Thyroid gland (tissue), 4 donors: Measurements from ENCODE around the gene HRC.

ENCODE experiments used
- POLR2A ChIP-seq, 2 donors: fragments of 450-650 bp; IDR thresholded peaks; one replicate each; pipeline ENCODE4 v1.6.1; 2017; ENCODE audit warnings: antibody characterized with exemption in 2 of 2, mild to moderate bottlenecking in 2 of 2, moderate library complexity in 1 of 2
- TF ChIP-seq, protein P1 (sequence below), 6 experiments: fragments of 200-600 bp in 3 of 6; fragments of 450-650 bp in 3 of 6; sonication (generic) in 3 of 6; IDR thresholded peaks; one replicate each; pipeline ENCODE4 v1.5.1; 2016 to 2019; ENCODE audit warnings: antibody characterized with exemption in 6 of 6, mild to moderate bottlenecking in 2 of 6, inconsistent platforms in 1 of 6, moderate library complexity in 1 of 6

DNA sequence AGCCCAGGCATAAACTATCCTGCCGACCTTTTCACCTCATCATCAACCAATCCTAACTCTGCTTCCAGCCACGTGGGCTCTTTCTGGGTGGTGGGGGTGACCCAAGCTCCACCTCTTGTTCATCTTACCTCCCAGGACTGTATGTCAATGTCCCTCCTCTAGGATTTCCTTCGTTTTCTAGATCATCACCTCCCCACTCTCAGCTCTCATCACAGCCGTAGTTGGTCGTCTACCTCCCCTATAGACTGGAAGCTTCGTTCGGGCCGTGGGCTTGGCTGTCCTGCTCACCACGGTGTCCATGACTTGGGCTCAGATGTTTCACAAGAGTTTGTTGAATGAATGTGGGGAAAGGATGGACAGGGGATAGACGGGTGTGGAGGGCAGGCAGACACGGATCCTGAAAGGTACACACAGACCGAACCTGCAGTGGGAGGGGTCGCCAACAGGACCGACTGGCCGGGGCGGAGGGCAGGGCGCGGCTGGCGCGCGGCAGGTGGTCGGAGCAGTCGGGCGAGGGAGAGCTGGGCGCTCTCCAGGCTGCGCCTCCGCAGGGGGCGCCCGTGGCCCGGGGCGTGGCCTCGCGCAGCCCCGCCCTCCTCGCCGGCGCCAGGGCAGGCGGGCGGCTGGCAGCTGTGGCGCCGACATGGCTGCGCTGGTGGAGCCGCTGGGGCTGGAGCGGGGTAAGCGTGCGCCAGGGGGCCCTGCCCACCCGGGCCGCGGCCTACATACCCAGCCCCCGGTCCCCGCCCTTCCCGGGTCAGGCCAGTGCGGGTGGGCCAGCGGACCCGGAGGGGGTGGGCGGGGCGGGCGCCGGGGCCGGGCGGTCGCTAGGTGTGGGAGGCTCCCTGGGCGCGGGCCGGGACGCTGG, 41.2 kb downstream of the HRC start, which contains the start of gene LIN7B:
- peak in 1 of 2 donors; percentile 70 for TF ChIP-seq POLR2A (IDR thresholded peaks at IDR 0.05)
- TF ChIP-seq, protein P1, sequence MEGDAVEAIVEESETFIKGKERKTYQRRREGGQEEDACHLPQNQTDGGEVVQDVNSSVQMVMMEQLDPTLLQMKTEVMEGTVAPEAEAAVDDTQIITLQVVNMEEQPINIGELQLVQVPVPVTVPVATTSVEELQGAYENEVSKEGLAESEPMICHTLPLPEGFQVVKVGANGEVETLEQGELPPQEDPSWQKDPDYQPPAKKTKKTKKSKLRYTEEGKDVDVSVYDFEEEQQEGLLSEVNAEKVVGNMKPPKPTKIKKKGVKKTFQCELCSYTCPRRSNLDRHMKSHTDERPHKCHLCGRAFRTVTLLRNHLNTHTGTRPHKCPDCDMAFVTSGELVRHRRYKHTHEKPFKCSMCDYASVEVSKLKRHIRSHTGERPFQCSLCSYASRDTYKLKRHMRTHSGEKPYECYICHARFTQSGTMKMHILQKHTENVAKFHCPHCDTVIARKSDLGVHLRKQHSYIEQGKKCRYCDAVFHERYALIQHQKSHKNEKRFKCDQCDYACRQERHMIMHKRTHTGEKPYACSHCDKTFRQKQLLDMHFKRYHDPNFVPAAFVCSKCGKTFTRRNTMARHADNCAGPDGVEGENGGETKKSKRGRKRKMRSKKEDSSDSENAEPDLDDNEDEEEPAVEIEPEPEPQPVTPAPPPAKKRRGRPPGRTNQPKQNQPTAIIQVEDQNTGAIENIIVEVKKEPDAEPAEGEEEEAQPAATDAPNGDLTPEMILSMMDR (IDR thresholded peaks at IDR 0.05): peak in 4 of 6 experiments; percentile 15 to 73 (median 66)
